ENCODE data around the gene NEDD8.
A peak's percentile ranks its signal among the peaks of the same experiment; 100 is the strongest.

Gene NEDD8

DNA sequence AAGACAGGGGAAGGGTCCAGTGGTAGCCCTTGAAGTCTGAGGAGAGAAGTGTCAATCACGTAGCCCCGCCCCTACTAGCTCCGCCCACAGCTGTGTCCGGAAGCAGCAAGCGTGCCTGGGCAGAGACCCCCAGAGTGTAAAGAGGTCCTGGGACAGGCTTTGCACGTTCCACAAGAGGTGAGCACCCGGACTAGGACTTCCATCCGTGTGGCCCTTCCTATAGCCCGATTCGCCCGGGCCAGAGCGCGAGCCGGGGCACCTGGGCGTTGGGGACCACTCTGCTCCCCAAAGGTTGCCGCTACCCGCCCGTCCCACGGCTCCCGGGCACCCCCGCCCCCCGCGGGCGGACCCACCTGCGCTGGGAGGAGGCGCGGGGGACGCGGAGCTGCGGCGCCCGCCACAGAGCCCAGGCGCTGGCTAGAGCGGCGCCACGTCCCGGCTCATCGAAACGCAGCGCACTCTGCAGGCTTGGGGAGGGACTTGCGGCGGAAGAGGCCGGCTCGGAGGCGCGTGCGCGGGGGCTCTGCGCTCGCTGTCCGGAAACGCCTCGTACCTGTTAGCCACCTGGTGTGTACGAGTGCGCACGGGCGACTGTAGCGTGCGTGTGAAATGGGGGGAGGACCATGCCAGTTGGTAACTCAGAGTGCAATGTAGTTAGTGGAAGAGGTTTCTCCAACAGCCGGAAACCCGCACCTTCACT, 39.1 kb upstream of the NEDD8 start, which contains the start of gene RABGGTA:
Gene RABGGTA (minus strand): TSS at position 464 of the 700 bp plus-strand sequence. CDS start 482 bp downstream, outside the sequence.
- ChIA-PET POLR2A (ENCODE audit: low non-redundant PET) (interaction anchor here (0.7 to 2.1 kb wide), 3 partner anchors 12 to 29 kb away, joined by 3 to 12 read pairs (median 3); partner anchors contain the start of gene TINF2), CTCF (interaction anchor here (0.6 to 1.0 kb wide), 4 partner anchors 11 to 131 kb away, joined by 3 to 4 read pairs (median 3); partner anchors contain the start of gene TINF2)
- TF ChIP-seq, protein P1, sequence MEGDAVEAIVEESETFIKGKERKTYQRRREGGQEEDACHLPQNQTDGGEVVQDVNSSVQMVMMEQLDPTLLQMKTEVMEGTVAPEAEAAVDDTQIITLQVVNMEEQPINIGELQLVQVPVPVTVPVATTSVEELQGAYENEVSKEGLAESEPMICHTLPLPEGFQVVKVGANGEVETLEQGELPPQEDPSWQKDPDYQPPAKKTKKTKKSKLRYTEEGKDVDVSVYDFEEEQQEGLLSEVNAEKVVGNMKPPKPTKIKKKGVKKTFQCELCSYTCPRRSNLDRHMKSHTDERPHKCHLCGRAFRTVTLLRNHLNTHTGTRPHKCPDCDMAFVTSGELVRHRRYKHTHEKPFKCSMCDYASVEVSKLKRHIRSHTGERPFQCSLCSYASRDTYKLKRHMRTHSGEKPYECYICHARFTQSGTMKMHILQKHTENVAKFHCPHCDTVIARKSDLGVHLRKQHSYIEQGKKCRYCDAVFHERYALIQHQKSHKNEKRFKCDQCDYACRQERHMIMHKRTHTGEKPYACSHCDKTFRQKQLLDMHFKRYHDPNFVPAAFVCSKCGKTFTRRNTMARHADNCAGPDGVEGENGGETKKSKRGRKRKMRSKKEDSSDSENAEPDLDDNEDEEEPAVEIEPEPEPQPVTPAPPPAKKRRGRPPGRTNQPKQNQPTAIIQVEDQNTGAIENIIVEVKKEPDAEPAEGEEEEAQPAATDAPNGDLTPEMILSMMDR (conservative IDR thresholded peaks at IDR 0.05; ENCODE audit: low read depth), result peak; percentile 88
- H3K27ac ChIP-seq, result peak within 1 kb of the TSS; percentile 96
- DNase-seq (ENCODE audit: low spot score), result peak; percentile 91

DNA sequence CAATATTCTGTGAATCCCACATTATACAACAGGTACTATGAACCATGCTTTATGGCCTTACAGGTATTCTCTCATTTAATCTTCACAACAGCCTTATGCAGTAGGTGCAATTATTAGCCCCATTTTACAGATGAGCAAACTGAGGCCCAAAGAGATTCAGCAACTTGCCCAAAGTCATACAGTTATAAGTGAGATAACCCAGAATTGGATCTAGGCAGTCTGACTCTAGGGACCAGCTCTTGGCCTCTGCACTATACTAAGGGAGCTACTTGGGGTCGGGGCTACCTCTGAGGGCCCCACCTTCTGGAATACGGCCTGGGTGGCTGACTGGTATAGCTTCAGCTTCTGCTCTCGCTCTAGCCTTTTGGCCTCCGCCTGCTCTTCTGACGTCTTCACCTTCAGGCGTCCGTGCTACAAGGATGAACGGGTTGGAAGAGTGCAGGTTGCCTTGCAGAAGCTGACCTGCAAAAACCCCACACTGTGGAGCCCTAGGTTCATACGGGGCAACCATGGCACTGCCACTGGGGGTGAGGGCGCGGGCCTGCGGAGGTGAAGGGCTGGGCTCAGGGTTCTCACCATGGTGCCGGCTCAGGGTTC, 38.5 kb upstream of the NEDD8 start:
- peak overlapping the region; percentile 96 for H3K27ac ChIP-seq
- POLR2A ChIA-PET (ENCODE audit: low non-redundant PET), result interaction anchor here (0.7 to 2.1 kb wide), 3 partner anchors 11 to 28 kb away, joined by 3 to 12 read pairs (median 3); partner anchors contain the start of gene TINF2
- TF ChIP-seq, protein P1 (conservative IDR thresholded peaks at IDR 0.05; ENCODE audit: low read depth), result no peak
- no peak for DNase-seq (ENCODE audit: low spot score)
- CTCF ChIA-PET, result interaction anchor here (0.6 to 0.9 kb wide), 4 partner anchors 18 to 131 kb away, joined by 3 to 4 read pairs (median 3); partner anchors contain the start of gene TINF2

DNA sequence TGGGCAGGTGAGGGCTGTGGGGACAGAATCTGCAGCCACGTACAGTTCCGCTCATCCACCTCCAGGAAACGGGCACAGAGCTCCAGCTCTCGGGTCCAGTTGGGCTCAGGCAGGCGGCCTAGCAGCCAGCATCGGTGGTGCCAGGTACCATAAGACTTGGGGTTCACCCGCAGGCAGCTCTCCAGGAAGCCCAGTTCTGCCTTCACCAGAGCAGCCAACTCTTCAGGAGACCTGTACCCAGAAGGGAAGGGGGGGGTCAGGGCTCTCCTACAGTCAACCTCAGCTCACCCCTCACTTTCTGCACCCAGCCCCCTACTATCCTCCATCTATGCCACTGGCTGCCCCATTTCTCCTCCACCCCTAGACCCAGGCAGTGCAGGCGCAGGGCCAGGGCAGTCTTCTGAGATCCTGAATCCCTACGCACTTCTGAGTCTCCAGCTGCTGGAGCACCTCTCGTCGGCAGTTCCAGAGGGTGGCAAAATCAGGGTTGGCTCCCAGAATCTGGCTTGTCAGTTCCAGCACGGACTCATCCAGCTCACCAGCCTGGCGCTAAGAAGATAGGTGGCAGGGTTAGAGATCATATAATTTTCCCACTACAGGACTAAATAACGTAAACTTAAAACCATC, 37.9 kb upstream of the NEDD8 start:
- DNase-seq (ENCODE audit: low spot score), result no peak
- ChIA-PET POLR2A (ENCODE audit: low non-redundant PET) (interaction anchor here (2.1 kb wide), 1 partner anchor 28 kb away, joined by 12 read pairs; the partner anchor contains the start of gene TINF2), CTCF (interaction anchor here (0.6 kb wide), 2 partner anchors 18 to 23 kb away, joined by 3 to 4 read pairs; no protein-coding TSS in a partner anchor)
- TF ChIP-seq, protein P1 (conservative IDR thresholded peaks at IDR 0.05; ENCODE audit: low read depth), result no peak
- peak overlapping the region; percentile 96 for H3K27ac ChIP-seq

DNA sequence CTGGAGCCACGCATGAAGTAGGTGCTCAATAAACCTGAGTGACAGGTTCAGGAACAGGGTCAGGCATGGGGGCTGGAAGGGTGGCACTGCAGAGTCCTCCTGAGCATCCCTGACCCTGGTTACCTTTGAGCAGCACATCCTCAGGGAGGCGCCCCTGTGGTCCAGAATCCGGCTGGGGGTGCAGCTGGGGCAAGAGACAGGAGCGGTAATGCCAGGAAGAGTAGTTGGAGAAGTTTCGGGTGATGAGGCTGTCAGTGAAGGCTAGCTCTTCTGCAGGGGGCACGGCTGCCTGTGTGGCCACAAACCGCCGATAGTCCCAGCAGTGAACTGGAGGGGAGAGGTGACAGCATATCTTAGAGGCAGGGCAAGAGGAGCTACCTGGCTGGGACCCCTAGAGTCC, 37.2 kb upstream of the NEDD8 start:
- ChIA-PET POLR2A (ENCODE audit: low non-redundant PET) (interaction anchor here (0.5 kb wide), 1 partner anchor 23 kb away, joined by 4 read pairs; no protein-coding TSS in a partner anchor), CTCF (interaction anchor here (0.6 to 0.9 kb wide), 3 partner anchors 22 to 64 kb away, joined by 4 read pairs; partner anchors contain the start of gene CIDEB)
- TF ChIP-seq, protein P1 (conservative IDR thresholded peaks at IDR 0.05; ENCODE audit: low read depth), result no peak
- peak overlapping the region; percentile 96 for H3K27ac ChIP-seq
- DNase-seq (ENCODE audit: low spot score), result no peak

DNA sequence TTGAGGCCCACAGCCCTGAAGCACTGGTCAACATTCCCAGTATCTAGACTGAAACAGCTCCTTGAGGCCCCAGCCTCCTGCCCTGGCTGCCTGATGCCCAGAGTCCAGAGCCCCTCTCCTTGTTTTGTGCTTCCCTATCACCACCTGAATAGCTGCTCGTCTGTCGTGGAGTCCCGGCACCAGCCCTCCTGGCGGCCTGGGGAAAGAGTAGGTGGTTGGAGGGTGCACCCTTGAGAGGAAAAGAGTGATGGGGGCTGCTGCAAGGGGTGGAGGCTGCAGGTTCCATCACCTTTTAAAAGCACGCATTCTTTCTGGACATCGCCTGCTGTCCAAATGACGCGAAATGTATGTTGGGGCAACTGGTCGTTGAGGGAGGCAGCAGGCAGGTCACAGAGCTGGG, 36.1 kb upstream of the NEDD8 start:
- no peak for DNase-seq (ENCODE audit: low spot score)
- TF ChIP-seq, protein P1 (conservative IDR thresholded peaks at IDR 0.05; ENCODE audit: low read depth), result no peak
- CTCF ChIA-PET, result no interaction called here
- H3K27ac ChIP-seq, result peak overlapping the region; percentile 96
- POLR2A ChIA-PET (ENCODE audit: low non-redundant PET), result interaction anchor here (0.5 kb wide), 1 partner anchor 22 kb away, joined by 3 read pairs; no protein-coding TSS in a partner anchor

DNA sequence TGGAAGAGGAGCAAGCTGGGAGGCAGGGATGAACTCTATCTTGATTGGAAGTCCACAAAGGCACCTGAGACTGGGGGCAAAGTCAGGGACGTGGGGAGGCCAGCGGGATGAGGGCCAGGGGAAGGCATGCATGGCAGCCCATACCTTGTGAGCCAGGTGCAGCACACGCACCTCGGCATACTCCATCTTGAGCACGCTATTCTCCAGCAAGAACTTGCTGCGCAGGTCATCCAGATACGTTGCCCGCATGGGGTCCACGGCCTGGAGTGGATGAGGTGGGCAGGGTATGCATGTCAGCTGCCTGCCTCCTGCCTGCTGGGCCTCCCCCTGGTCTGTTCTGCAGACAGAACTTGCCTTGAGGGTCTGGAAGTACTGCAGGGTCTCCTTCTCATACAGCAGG, 35.3 kb upstream of the NEDD8 start:
- peak overlapping the region; percentile 96 for H3K27ac ChIP-seq
- TF ChIP-seq, protein P1 (conservative IDR thresholded peaks at IDR 0.05; ENCODE audit: low read depth), result no peak
- ChIA-PET CTCF (interaction anchor here (0.6 kb wide), 1 partner anchor 30 kb away, joined by 3 read pairs; no protein-coding TSS in a partner anchor), POLR2A (ENCODE audit: low non-redundant PET) (interaction anchor here (0.5 kb wide), 1 partner anchor 21 kb away, joined by 3 read pairs; no protein-coding TSS in a partner anchor)
- no peak for DNase-seq (ENCODE audit: low spot score)
